ENCODE data around the gene UBA5.

The UBA5 gene

GRCh38 chr3:132655471-132655870 is 4.7 kb upstream of the UBA5 start:
- DNase-seq = no peak

DNA sequence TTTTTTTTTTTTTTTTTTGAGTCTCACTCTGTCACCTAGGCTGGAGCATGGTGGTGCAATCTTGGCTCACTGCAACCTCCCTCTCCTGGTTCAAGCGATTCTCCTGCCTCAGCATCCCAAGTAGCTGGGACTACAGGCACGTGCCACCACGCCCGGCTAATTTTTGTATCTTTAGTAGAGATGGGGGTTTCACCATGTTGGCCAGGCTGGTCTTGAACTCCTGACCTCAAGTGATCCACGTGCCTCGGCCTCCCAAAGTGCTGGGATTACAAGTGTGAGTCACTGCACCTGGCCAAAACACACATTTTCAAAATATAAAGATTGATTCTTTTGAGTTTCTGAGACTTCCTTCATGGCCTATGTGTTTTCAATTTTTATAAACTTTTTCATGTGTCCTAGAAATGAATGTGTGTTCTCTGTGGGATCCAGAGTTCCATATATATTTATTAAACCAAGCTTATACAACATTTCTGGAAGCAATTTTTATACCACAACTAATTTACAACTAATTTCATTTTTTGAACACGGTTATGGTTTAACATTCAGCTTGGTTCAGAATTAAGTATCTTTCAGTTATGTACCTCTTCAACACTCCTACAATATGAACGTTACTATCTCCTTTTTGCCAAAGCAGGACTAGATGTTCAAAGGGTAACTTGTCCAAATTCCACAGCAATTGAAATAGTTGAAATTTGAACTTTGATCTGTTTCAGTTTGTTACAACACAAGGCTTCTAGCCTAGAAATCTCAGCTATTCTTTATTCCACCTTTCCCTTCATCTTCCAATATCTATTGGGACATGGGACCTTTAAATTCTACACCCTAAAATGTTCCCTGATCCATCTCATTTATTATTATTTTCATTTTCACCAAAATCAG is 2.0 kb upstream of the UBA5 start:
- no peak for DNase-seq

GRCh38 chr3:132659000-132659364 is 1.1 kb upstream of the UBA5 start:
- DNase-seq = no peak

DNA sequence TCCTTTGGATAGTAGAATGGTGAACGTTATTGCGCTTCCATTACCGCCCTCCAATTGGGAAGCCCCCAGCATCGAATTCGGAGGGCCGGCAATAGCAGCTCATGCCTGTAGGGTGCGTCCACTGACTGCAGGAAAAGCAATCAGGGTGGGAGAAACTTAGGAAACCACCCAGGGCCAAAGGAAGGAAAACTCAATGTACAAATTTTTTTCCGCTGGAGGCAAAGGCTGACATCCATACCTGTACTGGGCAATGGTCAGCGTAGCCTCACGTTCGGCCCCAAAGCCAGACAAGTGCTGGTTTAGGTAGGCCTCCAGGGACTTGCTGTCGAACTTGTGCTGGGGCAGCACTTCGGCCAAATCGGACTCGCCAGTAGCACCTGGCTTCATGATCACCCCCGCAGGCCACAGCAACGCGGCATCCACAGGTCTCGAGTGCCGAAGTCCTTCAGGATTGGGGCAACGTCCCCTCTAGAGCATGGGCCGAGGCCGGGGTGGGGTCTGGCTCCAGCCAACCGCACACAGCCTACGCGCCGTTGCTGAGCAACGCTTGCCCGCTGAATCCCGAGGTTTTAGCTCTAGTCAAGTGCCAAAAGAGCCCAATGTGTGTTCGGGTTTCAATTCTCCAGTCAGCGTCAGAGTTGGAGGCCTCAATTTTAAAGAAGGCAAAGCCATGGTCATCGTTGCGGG is 621 bp upstream of the UBA5 start, which contains the start of gene ACAD11:
Gene ACAD11 (minus strand): TSS at position 445 of the 687 bp plus-strand sequence. CDS start 58 bp downstream, at position 387.
- peak; percentile 53 for DNase-seq

GRCh38 chr3:132660811-132661070 is 612 bp downstream of the UBA5 start:
- no peak for DNase-seq

DNA sequence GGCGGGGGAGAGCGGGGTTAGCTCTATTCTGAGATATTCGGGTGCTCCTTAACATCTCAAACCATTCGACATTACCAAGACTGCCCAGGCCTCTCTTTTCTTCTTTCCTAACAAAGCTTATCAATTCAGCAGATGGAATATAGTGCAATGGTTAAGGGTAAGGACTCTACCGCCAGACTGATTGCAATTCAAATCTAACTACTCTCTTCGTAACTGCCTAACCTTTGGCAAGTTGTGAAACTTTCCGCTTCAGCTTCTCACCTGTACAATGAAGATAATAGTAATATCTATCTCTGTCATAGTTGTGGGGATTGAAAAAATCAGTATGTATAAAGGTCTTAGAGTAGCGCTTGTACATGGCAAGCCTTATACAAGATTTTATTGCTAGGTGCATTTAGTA is 972 bp downstream of the UBA5 start:
- DNase-seq = no peak

- no peak for DNase-seq
Observed at GRCh38 chr3:132662212-132662611, 2.1 kb downstream of the UBA5 start.

DNA sequence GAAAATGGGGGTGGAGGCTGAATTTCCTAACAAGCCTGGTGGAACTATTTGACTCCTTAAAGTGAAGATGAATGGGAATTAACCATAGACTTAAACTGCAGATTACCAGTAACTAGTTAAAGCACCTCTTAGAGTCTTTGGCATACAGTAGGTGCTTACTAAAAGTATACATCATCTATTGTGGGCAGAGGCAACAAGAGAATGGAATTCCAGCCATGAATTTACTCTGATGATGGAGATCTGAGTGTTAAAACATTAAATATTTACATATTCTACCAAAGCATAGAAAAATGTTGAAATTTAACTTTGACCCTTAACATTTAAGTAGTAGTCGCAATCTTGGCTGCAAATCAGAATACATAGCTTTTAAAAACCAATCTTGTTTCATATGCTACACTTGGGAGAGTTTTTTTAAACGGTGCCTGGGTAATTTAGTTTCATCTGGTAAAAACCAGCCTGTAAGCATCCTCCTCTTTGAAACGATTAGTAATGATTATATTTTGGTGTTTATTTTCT is 5.2 kb downstream of the UBA5 start:
- no peak for DNase-seq

- DNase-seq = no peak
Observed at GRCh38 chr3:132669256-132669777, 9.2 kb downstream of the UBA5 start.

DNA sequence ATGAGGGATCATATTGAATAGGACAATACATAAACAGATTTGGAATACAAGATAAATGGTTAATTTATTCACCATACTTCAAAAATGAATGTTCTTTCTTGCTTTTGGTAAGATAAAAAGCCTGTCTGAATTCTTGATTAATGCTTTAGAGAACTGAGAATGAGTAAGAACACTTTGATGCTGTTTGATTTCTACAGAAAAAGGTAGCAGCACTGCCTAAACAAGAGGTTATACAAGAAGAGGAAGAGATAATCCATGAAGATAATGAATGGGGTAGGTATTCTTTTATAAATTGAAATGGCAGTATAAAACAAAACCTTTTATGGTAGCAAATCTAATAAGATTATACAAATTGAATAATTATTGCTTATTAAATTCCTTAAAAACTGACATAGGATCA is 15.3 kb downstream of the UBA5 start:
- no peak for DNase-seq

DNA sequence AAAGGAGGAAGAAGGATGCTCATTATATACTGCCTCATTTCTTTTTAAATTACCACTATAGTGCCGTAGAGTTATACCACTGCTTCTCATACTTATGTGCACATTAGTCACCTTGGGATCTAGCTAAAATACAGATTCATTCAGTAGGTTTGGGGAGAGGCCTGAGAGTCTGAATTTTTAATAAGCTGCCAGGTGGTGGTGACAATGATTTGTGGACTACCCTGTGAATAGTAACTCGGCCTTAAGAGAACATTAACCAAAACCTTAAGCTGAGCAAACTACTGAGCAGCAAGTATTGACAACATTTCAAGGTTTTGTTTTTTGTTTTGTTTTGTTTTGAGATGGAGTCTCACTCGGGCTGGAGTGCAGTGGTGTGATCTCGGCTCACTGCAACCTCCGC is 19.8 kb downstream of the UBA5 start:
- DNase-seq = no peak

GRCh38 chr3:132681421-132681820 is 21.3 kb downstream of the UBA5 start:
- no peak for DNase-seq

- DNase-seq = no peak
Observed at GRCh38 chr3:132682201-132682600, 22.1 kb downstream of the UBA5 start.

DNA sequence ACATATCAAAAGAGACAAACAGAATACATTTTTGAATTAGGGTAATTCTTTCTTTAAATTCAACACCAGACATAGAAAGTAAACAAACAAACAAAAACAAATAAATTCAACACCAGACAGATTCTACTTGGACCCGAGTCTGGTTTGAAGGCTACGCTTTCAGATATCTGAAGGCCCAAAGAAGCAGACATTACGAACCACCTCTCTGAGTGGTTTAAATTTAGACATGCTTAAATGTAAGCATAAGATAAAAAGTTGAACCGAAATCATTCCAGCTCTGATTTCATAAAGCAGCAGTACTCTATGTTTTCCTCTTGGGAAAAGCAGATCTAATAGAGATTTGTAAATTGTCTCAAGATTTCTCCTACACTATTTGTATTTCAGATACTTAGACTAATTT is 29.9 kb downstream of the UBA5 start:
- no peak for DNase-seq

DNA sequence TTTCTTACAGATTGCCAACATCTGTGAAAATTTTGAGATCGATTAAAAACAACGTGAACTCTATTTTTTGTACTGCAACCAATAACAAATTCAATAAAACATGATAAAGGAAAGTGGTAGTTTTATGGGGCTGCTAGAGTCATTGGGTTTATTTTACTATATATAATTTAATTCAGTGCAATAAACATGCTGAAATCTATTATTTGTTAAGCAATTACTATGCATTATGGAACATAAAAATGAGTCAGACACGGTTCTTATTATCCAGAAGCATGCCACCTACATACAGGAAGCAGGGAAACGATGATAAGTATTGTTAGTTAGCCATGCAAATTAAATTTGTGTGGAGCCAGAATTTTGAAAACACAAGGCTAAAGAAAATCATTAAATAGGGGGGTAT is 34.9 kb downstream of the UBA5 start:
- no peak for DNase-seq

GRCh38 chr3:132695422-132695821 is 35.3 kb downstream of the UBA5 start:
- DNase-seq = no peak

- no peak for DNase-seq
Observed at GRCh38 chr3:132703733-132704132, 43.6 kb downstream of the UBA5 start.

DNA sequence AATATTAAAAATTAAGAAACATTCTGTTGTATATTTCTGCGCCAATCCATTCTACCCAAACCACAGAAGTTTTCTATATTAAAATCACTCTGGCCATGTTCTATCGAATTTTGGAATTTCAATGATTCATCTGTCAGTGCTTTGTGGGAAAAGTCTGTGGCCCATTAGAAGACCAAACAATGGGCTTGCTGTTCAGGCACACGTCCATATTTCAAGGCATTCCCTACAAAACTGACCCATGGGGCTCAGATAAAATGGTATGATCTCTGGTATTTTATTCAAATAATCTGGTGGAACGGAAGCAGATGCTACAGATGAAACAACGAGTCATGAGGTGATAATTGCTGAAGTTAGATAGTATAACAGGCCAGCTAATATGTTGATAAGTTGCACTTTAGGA is 49.6 kb downstream of the UBA5 start:
- DNase-seq = no peak

GRCh38 chr3:132710311-132710710 is 50.2 kb downstream of the UBA5 start:
- no peak for DNase-seq

DNA sequence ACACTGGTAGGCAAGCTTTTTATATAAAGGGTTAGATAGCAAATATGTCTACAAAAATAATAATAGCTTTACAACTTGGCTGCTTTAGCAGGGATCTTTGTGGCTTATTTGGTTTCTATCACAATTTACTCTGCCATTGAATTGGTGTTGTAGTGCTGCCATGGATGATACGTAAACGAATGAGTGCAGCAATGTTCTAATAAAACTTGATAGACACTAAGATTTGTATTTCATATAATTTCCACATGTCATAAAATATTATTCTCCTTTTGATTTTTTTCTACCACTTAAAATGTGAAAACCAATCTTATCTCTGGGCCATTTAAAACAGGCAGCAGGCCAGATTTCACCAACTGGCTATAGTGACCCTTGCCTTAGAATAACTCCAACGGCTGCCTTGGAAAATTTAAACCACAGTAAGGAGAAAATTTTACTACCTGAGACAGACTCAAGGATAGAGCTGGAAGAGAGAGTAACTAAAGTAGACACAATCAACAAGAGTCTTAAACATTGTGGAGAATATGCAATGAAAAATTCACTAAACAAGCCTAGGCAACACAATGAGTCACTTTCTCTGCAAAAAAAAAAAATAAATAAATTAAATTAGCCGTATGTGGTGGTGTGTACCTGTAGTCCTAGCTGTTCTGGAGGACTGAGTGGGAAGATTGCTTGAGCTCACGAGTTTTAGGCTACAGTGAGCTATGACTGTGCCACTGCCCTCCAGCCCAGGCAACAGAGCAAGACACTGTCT is 54.0 kb downstream of the UBA5 start:
- no peak for DNase-seq

- DNase-seq = no peak
Observed at GRCh38 chr3:132716372-132716771, 56.2 kb downstream of the UBA5 start.

- DNase-seq = no peak
Observed at GRCh38 chr3:132720228-132720627, 60.1 kb downstream of the UBA5 start.

GRCh38 chr3:132721479-132722164 is 61.5 kb downstream of the UBA5 start:
- peak; percentile 31 for DNase-seq
